Immature natural killer cell (primary cell): ENCODE measurements around the gene GNB5. TPM values are rescaled to one million over a fixed set of nuclear protein-coding genes. Genes with fewer than 3 reads are reported as not detected.
"Not testable (repeated sequence)": the region's sequence is repeated elsewhere in the genome, so short reads cannot be mapped to it uniquely, and the experiment has no call there.

ENCODE experiments used
- DNase-seq, 3 donors: peaks; one replicate each; pipeline ENCODE4 v3.0.0; 2022; ENCODE audit warnings: mixed read lengths in 1 of 3
- H3K27ac Mint-ChIP-seq, 6 donors: one replicate each; pipeline ENCODE4 v1.8.0; 2020; ENCODE audit warnings: mixed read lengths in 6 of 6, mild to moderate bottlenecking in 5 of 6, inconsistent platforms in 4 of 6, moderate library complexity in 3 of 6
- H3K27me3 Mint-ChIP-seq, 3 donors: one replicate each; pipeline ENCODE4 v1.8.0; 2020 to 2021; ENCODE audit warnings: low read depth in 3 of 3, mild to moderate bottlenecking in 3 of 3, mixed read lengths in 3 of 3, moderate library complexity in 3 of 3, inconsistent platforms in 1 of 3
- H3K36me3 Mint-ChIP-seq, 3 donors: one replicate each; pipeline ENCODE4 v1.8.0; 2020; ENCODE audit warnings: mixed read lengths in 3 of 3, inconsistent platforms in 2 of 3, mild to moderate bottlenecking in 2 of 3
- H3K4me1 Mint-ChIP-seq, 2 donors: one replicate each; pipeline ENCODE4 v1.8.0; 2020; ENCODE audit warnings: inconsistent platforms in 2 of 2, mild to moderate bottlenecking in 2 of 2, mixed read lengths in 2 of 2, moderate library complexity in 1 of 2
- H3K4me3 Mint-ChIP-seq, 5 donors: one replicate each; pipeline ENCODE4 v1.8.0; 2020; ENCODE audit warnings: mild to moderate bottlenecking in 5 of 5, mixed read lengths in 5 of 5, inconsistent platforms in 3 of 5, moderate library complexity in 3 of 5
- H3K9me3 Mint-ChIP-seq, 6 donors: one replicate each; pipeline ENCODE4 v1.8.0; 2020; ENCODE audit warnings: mild to moderate bottlenecking in 6 of 6, mixed read lengths in 6 of 6, inconsistent platforms in 4 of 6, moderate library complexity in 3 of 6
- polyA plus RNA-seq, 3 donors: library from polyadenylated mRNA; unstranded; fragments of 300-500 nt; fragmentation: Illumina TruSeq; gene quantifications; one replicate each; pipeline ENCODE4 v1.2.3, GENCODE V29; 2021

Gene GNB5
- polyA plus RNA-seq, 3 donors from 2014 or later: 19.0 to 23.6 (median 22.3) TPM

DNA sequence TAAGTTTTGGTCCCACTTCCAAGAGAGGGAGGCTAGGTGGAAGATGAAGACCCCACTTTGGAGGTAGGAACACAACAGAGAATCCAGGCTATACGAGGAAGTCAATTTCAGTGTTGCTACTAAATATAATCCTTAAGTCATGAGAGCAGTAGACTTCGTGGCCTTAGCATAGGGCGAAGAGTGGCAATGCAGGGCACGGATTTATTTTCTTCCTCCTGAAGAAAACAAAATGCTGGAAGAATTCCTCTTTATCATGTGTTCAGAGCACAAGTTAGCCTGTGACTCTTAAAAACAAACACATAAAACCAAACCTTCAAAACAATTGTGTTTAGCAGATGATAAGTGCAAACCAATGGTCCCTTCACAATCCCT is 98.0 kb downstream of the GNB5 start:
- no peak for DNase-seq
- peaks cover 3 to 7% (median 6%) of the 10 kb centered on the region in 3 donors for H3K36me3 Mint-ChIP-seq
- H3K27ac Mint-ChIP-seq: no peak overlapping the region
- H3K27me3 Mint-ChIP-seq: peaks cover 5 to 17% (median 7%) of the 10 kb centered on the region in 3 donors
- peaks cover 5 to 15% (median 12%) of the 10 kb centered on the region in 6 donors for H3K9me3 Mint-ChIP-seq
- no peaks in the 10 kb centered on the region for H3K4me1 Mint-ChIP-seq
- H3K4me3 Mint-ChIP-seq: no peak overlapping the region

DNA sequence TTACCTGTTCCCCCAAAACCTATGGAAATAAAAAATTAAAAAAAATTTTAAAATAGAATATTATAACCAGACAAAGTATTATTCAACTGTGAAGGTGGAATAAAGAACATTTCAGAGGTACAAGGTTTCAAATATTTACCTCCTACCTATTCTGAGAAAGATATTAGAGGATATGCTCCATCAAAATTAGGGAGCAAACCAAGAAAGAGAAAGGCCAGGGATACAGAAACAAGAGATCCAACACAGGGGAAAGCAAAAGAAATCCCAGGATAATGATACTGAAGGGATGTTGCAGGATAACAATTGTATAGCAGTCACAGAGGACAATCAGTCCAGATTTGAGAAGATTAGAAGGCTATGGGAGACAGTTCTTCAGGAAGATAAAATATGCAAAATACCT is 101.0 kb downstream of the GNB5 start:
- H3K36me3 Mint-ChIP-seq: peaks cover 3 to 7% (median 6%) of the 10 kb centered on the region in 3 donors
- no peak overlapping the region for H3K4me3 Mint-ChIP-seq
- H3K9me3 Mint-ChIP-seq: peaks cover 5 to 15% (median 12%) of the 10 kb centered on the region in 6 donors
- H3K4me1 Mint-ChIP-seq: no peaks in the 10 kb centered on the region
- no peak overlapping the region for H3K27ac Mint-ChIP-seq
- peaks cover 5 to 14% (median 7%) of the 10 kb centered on the region in 3 donors for H3K27me3 Mint-ChIP-seq
- DNase-seq: no peak

DNA sequence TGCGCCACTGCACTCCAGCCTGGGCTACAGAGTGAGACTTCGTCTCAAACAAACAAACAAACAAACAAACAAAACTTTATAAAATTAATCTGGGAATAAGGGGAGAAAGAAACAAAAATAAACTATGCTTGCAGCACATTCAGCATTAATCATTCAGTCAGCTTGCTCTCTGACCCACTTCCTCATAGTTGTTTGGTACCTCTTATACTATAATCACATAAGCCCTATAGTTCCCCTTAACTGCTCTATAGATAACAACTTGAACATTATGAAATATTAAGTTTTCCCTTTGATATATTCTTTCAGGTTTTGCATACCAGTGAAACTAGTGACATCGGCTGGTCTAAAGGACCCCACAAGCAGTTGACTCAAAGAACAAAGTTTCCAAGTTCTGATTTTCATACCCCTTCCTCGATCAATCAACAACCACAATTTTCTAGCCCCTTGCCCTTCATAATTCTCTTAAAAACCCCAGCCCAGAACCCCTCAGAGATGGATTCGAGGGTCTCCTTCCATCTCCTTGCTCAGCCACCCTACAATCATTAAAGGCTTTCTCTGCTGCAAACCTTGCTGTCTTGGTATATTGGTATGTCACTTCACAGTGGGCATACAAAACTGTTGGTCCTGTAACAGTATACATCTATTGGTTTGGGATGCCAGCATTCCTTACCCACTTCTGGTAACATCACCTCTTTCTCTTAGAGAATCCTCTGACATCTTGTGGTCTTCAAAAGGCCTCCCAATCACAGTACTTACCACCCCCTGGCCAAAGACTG is 105.0 kb downstream of the GNB5 start:
- DNase-seq: no peak
- Mint-ChIP-seq H3K36me3 (peaks cover 3 to 7% (median 6%) of the 10 kb centered on the region in 3 donors), H3K9me3 (peaks cover 5 to 15% (median 12%) of the 10 kb centered on the region in 6 donors), H3K27ac (no peak overlapping the region), H3K27me3 (peaks cover 7 to 14% (median 13%) of the 10 kb centered on the region in 3 donors), H3K4me3 (no peak overlapping the region), H3K4me1 (peaks cover 19 to 21% of the 10 kb centered on the region in 2 donors)

DNA sequence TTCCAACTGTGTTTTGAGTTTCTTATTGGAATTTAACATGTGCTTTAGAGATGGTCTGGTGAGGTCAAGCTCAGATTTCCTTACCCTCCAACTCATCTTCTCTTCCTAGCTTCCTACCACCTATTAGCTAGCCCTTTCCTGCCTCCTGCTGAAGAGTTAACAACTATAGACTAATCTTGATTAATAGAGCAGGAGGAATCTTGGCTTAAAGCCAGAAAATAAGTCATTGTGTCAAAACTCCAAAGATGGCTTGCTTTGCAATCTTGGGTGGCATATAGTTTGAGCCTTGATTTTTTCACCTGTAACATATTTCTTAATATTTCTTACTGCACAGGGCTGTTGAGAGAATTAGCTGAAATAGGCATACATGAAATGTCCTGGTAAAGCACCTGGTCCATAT is 105.9 kb downstream of the GNB5 start:
- Mint-ChIP-seq H3K27ac (no peak overlapping the region), H3K9me3 (peaks cover 4 to 10% (median 8%) of the 10 kb centered on the region in 6 donors), H3K36me3 (peaks cover 2 to 7% (median 2%) of the 10 kb centered on the region in 3 donors), H3K4me3 (no peak overlapping the region), H3K27me3 (peaks cover 6 to 17% (median 13%) of the 10 kb centered on the region in 3 donors), H3K4me1 (peaks cover 19 to 26% of the 10 kb centered on the region in 2 donors)
- DNase-seq: no peak

DNA sequence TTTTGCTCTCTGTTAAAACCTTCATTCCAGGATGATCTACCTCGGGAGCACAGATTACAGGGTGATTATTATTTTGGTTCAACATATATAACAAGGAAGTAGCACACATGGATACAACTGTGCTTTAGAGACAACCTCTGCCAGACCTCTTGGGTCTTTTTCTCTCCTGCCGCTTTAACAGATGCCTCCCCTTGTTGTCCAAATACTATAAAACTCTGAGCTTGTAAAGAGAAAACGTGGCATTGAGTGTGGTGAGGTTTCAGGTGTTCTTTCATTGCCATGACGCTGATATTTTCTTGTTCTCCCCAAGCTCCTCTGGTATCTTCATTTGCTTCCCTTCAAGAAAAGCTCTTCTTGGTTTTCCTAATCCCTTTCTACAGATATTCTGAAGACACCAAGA is 107.6 kb downstream of the GNB5 start:
- Mint-ChIP-seq H3K4me1 (peaks cover 19 to 36% of the 10 kb centered on the region in 2 donors), H3K9me3 (no peaks in the 10 kb centered on the region), H3K4me3 (peak overlapping the region in 3 of 5 donors; percentile 60 to 67 (median 64)), H3K27me3 (peaks cover 8 to 11% (median 10%) of the 10 kb centered on the region in 3 donors), H3K27ac (no peak overlapping the region), H3K36me3 (no peaks in the 10 kb centered on the region)
- no peak for DNase-seq

DNA sequence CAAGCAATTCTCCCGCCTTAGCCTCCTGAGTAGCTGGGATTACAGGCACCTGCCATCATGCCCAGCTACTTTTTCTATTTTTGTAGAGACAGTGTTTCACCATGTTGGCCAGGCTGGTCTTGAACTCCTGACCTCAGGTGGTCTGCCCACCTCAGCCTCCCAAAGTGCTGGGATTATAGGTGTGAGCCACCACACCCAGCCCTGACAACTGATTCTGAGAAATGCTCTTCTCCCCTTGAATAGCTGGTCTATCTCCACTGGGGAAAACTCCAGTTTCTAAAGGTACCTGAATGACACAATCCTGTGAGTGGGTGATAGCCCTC is 108.2 kb downstream of the GNB5 start:
- not testable (repeated sequence) for H3K36me3 Mint-ChIP-seq, DNase-seq, H3K9me3 Mint-ChIP-seq
- Mint-ChIP-seq H3K4me1 (peaks cover 19 to 36% of the 10 kb centered on the region in 2 donors), H3K27ac (peak overlapping the region in 1 of 6 donors; percentile 31), H3K27me3 (peaks cover 10 to 12% (median 11%) of the 10 kb centered on the region in 3 donors), H3K4me3 (peak overlapping the region; percentile 58 to 67 (median 64))

DNA sequence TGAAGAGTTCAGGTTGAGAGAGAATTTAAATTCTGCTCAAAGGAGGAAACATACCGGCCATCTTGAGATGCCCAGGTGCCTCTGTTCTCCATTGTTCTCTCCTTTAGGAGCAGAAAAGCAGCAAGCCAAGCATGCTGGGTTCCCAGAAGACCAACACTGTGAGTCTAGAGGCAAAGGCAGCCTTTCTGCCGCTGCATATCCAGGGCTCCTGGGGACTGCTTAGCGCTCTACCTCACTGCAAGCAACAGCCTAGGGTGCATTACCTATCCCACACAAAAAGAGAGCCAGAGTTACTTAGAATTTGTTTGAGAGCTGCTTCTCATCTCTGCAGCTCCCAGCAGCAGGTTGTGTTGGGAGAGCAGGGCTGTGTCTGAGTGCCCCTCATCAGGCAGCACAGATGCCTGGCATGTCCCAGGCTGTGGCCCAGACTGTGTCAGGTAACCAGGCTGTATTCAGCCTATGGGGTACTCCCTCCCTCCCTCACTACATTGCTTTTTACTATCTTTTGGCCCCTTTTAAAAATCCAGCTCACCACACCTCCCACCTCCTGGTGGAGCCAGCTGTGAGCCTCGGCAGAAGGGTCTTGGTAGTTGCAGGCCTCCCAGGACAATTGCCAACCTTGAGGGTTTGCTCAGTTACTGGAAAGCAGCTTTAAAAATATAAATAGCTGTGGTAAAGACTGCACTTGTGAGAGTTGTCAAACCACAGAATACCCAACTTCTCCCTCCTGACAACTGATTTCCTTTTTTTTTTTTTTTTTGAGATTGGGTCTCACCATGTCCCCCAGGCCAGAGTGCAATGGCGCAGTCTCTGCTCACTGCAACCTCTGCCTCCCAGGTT is 108.8 kb downstream of the GNB5 start:
- Mint-ChIP-seq H3K9me3 (no peaks in the 10 kb centered on the region), H3K4me1 (peaks cover 19 to 36% of the 10 kb centered on the region in 2 donors), H3K27ac (peak overlapping the region in 1 of 6 donors; percentile 31), H3K27me3 (peaks cover 11 to 14% (median 12%) of the 10 kb centered on the region in 3 donors), H3K4me3 (peak overlapping the region; percentile 58 to 67 (median 64)), H3K36me3 (no peaks in the 10 kb centered on the region)
- peak; percentile 13 to 19 (median 14) for DNase-seq

DNA sequence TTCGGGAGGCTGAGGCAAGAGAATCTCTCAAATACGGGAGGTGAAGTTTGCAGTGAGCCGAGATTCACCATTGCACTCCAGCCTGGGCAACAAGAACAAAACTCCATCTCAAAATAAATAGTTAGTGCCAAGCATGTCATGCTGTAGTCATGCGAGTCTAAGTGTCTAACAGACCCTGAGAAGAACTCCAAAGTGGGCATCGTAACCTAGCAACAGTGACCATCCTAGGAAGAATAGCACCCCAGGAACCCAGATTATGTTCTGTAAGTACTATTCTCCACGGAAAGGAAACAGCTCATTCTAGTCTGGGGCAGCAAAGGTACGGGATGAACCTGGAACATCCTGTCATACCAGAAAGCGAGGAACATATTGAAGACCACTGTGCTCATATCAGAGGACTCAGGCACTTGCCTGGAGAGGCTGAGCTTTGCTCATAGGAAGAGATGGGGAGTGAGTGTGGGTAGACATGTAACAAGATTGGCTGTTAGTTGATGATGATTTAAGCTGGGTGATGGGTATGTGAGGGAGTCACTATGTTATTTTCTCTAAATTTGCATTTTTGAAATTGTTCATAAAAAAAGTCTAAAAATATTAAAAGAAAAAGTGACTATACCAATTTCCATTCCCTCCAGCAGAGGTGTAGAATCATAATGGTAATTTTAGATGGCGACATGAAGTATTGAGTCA is 110.3 kb downstream of the GNB5 start:
- Mint-ChIP-seq H3K4me3 (peak overlapping the region in 1 of 5 donors; percentile 38), H3K27me3 (peaks cover 11 to 17% (median 14%) of the 10 kb centered on the region in 3 donors), H3K9me3 (no peaks in the 10 kb centered on the region), H3K27ac (no peak overlapping the region), H3K36me3 (no peaks in the 10 kb centered on the region), H3K4me1 (peaks cover 19 to 36% of the 10 kb centered on the region in 2 donors)
- DNase-seq: no peak

DNA sequence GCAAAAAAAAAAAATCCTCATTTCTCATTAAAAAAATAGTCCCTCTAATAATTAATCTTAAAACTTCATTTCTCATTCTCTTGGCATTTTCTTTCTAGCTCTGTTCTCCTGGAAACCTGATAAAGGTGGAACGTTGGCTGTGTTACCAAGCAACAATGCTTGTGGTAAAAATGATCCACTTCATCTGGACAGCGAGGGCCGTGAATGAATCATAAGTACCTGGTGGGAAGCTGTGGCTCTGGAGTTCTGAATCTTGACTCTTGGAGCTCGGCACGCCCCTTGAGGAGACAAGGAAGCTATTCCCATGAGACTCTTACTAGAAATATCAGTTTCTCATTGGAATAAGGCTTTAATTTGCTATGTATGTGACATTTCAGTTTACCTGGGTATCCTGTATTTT is 111.2 kb downstream of the GNB5 start:
- Mint-ChIP-seq H3K9me3 (no peaks in the 10 kb centered on the region), H3K27me3 (peaks cover 11 to 17% (median 14%) of the 10 kb centered on the region in 3 donors), H3K4me3 (no peak overlapping the region), H3K36me3 (no peaks in the 10 kb centered on the region), H3K27ac (no peak overlapping the region), H3K4me1 (peaks cover 19 to 36% of the 10 kb centered on the region in 2 donors)
- DNase-seq: no peak

DNA sequence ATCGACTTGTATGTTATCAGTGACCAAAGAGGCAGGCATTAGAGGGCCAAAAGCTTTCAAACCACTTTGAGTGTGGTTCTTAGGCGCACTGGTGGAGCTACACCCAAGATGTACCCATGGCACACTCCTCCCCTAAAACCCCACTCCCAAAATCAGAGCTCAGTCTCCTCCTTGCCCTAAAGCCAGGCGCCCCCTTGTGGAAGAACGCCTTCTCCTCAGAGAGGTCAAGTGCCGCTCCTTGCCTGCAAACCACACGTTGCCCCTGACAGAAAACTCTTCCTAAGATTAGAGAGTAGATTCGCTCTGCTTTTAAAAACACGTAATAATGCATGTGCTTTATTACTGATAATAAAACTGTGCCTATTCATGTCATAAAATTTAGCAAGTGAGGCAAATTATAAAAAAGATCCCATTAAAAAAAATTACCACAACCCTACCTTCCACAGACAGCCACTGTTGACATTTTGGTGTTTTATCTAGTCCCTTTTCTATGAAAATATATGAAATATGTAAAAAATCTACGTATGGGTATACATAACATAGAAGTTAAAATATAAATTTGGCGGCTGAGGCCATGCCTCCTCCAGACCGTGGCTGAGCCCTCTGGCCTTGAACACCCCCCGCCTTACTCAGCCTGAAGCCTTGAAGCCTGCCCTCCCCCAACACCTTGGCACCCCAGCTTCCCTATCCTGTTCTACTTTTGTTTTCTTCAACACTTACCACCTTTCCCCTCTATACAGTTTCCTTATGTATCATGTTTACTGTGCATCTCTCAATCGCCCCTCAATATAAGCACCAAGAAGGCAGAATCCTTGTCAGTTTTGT is 112.1 kb downstream of the GNB5 start:
- Mint-ChIP-seq H3K27me3 (peaks cover 11 to 17% (median 14%) of the 10 kb centered on the region in 3 donors), H3K27ac (no peak overlapping the region), H3K9me3 (no peaks in the 10 kb centered on the region), H3K4me3 (no peak overlapping the region), H3K4me1 (peaks cover 19 to 36% of the 10 kb centered on the region in 2 donors), H3K36me3 (no peaks in the 10 kb centered on the region)
- peak; percentile 59 to 68 (median 62) for DNase-seq

DNA sequence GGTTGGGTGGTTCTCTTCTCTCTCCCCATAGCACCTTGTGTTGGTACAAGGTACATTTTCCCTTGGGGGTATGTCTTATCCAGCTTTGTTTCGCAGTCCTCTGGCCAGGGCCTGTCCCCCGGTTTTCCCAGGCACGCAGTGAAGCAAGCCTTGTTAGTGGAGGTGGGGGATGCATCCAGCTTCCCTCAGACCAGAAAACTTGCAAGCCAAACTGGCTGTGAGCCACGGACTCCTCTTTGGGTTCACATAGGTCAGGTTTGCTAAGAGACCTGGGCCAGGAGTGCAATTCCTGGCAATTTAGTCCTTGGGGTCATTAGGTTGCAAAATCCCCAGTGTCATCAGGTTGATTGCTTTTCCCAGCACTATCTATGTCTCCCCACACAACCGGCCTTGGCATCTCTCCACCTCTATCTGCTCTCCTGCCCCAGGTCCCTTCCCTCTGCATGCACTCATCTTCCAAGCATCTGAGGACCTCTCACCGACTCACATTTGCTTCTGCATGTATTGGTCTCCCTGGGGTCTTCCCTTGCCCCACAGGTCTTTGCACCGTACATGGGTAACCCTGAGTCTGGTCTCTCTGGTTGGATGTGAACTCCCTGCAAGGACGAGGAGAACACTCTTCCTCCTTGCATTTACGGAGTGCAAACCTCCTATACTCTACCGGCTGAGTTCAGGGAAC is 112.9 kb downstream of the GNB5 start:
- H3K27me3 Mint-ChIP-seq: peaks cover 11 to 17% (median 12%) of the 10 kb centered on the region in 3 donors
- H3K27ac Mint-ChIP-seq: peak overlapping the region in 1 of 6 donors; percentile 25
- H3K4me3 Mint-ChIP-seq: no peak overlapping the region
- H3K36me3 Mint-ChIP-seq: no peaks in the 10 kb centered on the region
- no peak for DNase-seq
- no peaks in the 10 kb centered on the region for H3K9me3 Mint-ChIP-seq
- peaks cover 13 to 30% of the 10 kb centered on the region in 2 donors for H3K4me1 Mint-ChIP-seq

DNA sequence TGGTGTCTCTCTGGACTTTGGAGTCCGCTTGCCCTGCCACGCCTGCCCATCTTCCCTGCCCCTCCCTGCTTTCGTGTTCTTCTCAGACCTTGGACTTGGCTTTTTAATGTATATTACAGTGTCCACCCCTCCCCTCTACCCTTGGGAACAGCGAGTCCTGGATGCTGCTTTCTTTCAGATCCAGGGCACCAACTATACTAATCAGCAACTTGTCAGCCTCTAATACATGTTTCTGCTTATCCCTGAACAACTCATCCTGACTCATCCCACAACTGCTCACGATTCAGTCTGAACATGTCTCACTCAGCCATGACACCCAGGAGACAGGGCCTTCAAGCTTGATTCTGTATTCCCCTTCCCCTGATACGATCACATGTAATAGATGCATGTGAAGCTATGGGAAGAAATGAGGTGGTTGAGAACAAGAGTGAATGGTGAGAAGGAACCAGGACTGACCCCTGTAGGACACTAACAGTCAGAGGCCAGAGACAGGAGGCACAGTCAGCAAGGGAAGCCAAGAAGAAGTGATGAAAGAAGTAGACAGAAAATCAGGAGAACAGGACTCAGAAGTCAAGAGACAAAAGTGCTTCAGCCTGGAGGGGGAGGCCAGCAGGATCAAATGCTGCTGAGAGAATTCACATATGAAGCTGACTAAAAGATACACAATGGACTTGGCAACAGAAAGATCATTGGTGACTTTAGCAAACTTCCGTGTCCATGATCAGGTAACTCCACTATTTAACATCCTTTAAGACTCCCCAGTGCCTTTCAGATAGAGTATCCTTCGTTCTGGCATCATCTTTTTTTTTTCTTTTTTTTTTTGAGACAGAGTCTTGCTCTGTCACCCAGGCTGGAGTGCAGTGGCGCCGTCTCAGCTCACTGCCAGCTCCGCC is 114.1 kb downstream of the GNB5 start:
- DNase-seq: no peak
- H3K27ac Mint-ChIP-seq: no peak overlapping the region
- no peak overlapping the region for H3K4me3 Mint-ChIP-seq
- H3K36me3 Mint-ChIP-seq: no peaks in the 10 kb centered on the region
- peaks cover 4 to 14% (median 12%) of the 10 kb centered on the region in 3 donors for H3K27me3 Mint-ChIP-seq
- peaks cover 1 to 18% of the 10 kb centered on the region in 2 donors for H3K4me1 Mint-ChIP-seq
- H3K9me3 Mint-ChIP-seq: no peaks in the 10 kb centered on the region
